Measurements from ENCODE around the gene RAPGEF2. TPM values are rescaled to one million over a fixed set of nuclear protein-coding genes. Genes with fewer than 3 reads are reported as not detected.

Gene RAPGEF2
- total and polyA plus RNA-seq, 10 of the 15 experiments (the other 5 are each of a cell fraction or from before 2014, with no cell fraction given): 0.31 to 24.0 (median 2.9) TPM

DNA sequence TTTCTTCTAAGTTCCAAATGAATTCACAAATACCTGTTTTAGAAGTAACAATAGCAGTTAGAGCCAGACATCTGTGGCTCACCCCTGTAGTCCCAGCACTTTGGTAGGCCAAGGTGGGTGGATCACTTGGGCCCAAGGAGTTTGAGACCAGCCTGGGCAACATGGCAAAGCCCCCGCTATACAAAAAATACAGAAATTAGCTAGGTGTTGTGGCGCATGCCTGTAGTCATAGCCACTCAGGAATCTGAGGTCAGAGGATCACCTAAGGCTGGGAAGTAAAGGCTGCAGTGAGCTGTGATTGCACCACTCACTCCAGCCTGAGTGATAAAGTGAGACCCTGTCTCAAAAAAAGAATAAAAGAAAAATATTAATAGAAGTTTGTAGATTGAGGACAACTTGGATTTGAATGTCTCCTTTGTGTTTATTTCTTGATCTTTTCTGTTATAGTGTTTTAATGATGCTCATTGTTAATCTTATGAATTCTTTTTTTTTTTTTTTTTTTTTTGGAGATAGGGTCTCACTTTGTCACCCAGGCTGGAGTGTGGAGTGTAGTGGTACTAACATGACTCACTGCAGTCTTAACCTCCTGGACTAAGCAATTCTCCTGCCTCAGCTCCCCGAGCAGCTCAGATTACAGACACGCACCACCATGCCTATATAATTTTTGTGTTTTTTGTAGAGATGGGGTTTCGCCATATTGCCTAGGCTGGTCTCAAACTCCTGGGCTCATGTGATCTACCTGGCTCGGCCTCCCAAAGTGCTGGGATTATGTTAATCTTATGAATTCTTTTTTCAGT, 30.7 kb upstream of the RAPGEF2 start:
- no peak for ATAC-seq
- no peaks in the 10 kb centered on the region; the same call in 2 of the 3 replicates for H3K9me3 ChIP-seq (replicated peaks; ENCODE audit: control insufficient read depth, insufficient read depth, low read length)
- no peak overlapping the region for H3K27ac ChIP-seq (ENCODE audit: control insufficient read depth, insufficient read depth)
- intact Hi-C loops (cut with micrococcal nuclease; ENCODE audit: unreplicated experiment): no loop called here
- no peaks in the 10 kb centered on the region for H3K27me3 ChIP-seq (replicated peaks in 1 of 2; ENCODE audit: control insufficient read depth in 2 of 2, insufficient read depth in 2 of 2, low read length in 1 of 2)
- ChIA-PET CTCF (interaction anchor here (0.7 kb wide), 1 partner anchor 17 kb away, joined by 3 read pairs; no protein-coding TSS in a partner anchor), SMC1A (ENCODE audit: uncharacterized antibody, unreplicated experiment) (no interaction called here), POLR2A (interaction anchor here (0.6 kb wide), 2 partner anchors 29 to 131 kb away, joined by 3 read pairs; no protein-coding TSS in a partner anchor), RAD21 (ENCODE audit: unreplicated experiment) (no interaction called here)
- no peak overlapping the region for H3K4me2 ChIP-seq (ENCODE audit: control insufficient read depth, insufficient read depth)
- BruUV-seq (replicated peaks): no TSS peak
- H3K4me3 ChIP-seq: no peak overlapping the region
- no peak for DNase-seq (ENCODE audit: low read depth, low spot score)
- no peak overlapping the region for H2AFZ ChIP-seq (ENCODE audit: control insufficient read depth, low read depth, low read length)
- H3K36me3 ChIP-seq (ENCODE audit: control insufficient read depth in 2 of 2, insufficient read depth in 2 of 2, low read length in 1 of 2): no peaks in the 10 kb centered on the region
- in situ Hi-C loops (cut with MboI): no loop called here
- H4K20me1 ChIP-seq (ENCODE audit: control insufficient read depth, insufficient read depth): no peaks in the 10 kb centered on the region
- TF ChIP-seq BMI1 (IDR thresholded peaks at IDR 0.05; ENCODE audit: borderline replicate concordance) (no peak), TBL1XR1 (IDR thresholded peaks at IDR 0.05; ENCODE audit: low read depth, low read length) (no peak), RAD21 (IDR thresholded peaks at IDR 0.05; ENCODE audit: insufficient read depth, low read depth, low read length) (no peak), SIX5 (IDR thresholded peaks at IDR 0.05; ENCODE audit: low read depth, low read length, severe bottlenecking) (no peak), EP300 (IDR thresholded peaks at IDR 0.05; ENCODE audit: borderline replicate concordance in 1 of 2, control insufficient read depth in 1 of 2, low read depth in 2 of 2, low read length in 2 of 2) (no peak), CBX5 (IDR thresholded peaks at IDR 0.05; ENCODE audit: low read depth) (no peak), NFYB (IDR thresholded peaks at IDR 0.05; ENCODE audit: insufficient read depth, low read depth, low read length) (no peak), E2F8 (IDR thresholded peaks at IDR 0.05; ENCODE audit: low read depth, partially characterized antibody) (no peak), CEBPB (IDR thresholded peaks at IDR 0.05; ENCODE audit: borderline replicate concordance in 1 of 2, low read depth in 2 of 2, low read length in 2 of 2) (no peak), SMAD5 (IDR thresholded peaks at IDR 0.05; ENCODE audit: low read depth) (no peak), CHD1 (IDR thresholded peaks at IDR 0.05; ENCODE audit: low read depth, low read length) (no peak), FOXK2 (IDR thresholded peaks at IDR 0.05) (no peak), MTA2 (IDR thresholded peaks at IDR 0.05; ENCODE audit: low read depth) (no peak), ATF7 (IDR thresholded peaks at IDR 0.05; ENCODE audit: low read depth) (no peak), CREM (IDR thresholded peaks at IDR 0.05; ENCODE audit: low read depth) (no peak), SMARCA5 (IDR thresholded peaks at IDR 0.05) (no peak), HDAC6 (IDR thresholded peaks at IDR 0.05; ENCODE audit: unreplicated experiment) (no peak), RBBP5 (conservative IDR thresholded peaks at IDR 0.05) (no peak)
- TF ChIP-seq, protein P1, sequence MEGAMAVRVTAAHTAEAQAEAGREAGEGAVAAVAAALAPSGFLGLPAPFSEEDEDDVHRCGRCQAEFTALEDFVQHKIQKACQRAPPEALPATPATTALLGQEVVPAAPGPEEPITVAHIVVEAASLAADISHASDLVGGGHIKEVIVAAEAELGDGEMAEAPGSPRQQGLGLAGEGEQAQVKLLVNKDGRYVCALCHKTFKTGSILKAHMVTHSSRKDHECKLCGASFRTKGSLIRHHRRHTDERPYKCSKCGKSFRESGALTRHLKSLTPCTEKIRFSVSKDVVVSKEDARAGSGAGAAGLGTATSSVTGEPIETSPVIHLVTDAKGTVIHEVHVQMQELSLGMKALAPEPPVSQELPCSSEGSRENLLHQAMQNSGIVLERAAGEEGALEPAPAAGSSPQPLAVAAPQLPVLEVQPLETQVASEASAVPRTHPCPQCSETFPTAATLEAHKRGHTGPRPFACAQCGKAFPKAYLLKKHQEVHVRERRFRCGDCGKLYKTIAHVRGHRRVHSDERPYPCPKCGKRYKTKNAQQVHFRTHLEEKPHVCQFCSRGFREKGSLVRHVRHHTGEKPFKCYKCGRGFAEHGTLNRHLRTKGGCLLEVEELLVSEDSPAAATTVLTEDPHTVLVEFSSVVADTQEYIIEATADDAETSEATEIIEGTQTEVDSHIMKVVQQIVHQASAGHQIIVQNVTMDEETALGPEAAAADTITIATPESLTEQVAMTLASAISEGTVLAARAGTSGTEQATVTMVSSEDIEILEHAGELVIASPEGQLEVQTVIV (IDR thresholded peaks at IDR 0.05; ENCODE audit: borderline replicate concordance, partially characterized antibody): no peak
- TF ChIP-seq, protein P2, sequence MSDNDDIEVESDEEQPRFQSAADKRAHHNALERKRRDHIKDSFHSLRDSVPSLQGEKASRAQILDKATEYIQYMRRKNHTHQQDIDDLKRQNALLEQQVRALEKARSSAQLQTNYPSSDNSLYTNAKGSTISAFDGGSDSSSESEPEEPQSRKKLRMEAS (IDR thresholded peaks at IDR 0.05; ENCODE audit: low read depth, low read length): no peak
- no peak for FAIRE-seq
- H3K79me2 ChIP-seq (ENCODE audit: control insufficient read depth, insufficient read depth, low read length): no peaks in the 10 kb centered on the region
- H3K9ac ChIP-seq (ENCODE audit: control insufficient read depth, insufficient read depth, low read length): no peak overlapping the region
- H3K4me1 ChIP-seq (ENCODE audit: control insufficient read depth, insufficient read depth, low read length): peaks cover 7% of the 10 kb centered on the region
- WGBS (ENCODE audit: insufficient coverage, insufficient replicate concordance, low lambda C conversion rate, missing lambda C conversion rate): 92% methylated on average over 6 of the region's 6 CpGs
